ENCODE data around the gene SYT6.

DNA sequence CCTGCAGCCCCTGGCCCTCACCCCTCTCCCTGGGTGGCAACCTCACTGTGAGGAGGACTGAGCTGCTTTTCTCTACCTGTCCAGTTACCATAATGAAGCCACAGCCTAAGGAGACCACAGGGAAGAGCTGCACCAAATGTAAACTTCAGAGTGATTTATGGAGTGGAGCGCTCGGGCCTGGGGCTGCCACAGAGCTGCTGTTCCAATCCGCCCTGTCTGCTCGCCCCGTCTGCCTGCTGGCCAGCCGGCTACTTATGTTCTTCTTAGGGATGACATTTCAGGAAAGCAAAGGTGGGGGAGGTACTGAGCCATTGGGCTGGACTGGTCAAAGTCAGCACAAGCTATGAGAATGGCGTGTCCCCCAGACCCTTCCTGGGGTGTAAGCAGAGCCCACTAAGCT is 17.9 kb downstream of the SYT6 start:
- TF ChIP-seq, protein P1, sequence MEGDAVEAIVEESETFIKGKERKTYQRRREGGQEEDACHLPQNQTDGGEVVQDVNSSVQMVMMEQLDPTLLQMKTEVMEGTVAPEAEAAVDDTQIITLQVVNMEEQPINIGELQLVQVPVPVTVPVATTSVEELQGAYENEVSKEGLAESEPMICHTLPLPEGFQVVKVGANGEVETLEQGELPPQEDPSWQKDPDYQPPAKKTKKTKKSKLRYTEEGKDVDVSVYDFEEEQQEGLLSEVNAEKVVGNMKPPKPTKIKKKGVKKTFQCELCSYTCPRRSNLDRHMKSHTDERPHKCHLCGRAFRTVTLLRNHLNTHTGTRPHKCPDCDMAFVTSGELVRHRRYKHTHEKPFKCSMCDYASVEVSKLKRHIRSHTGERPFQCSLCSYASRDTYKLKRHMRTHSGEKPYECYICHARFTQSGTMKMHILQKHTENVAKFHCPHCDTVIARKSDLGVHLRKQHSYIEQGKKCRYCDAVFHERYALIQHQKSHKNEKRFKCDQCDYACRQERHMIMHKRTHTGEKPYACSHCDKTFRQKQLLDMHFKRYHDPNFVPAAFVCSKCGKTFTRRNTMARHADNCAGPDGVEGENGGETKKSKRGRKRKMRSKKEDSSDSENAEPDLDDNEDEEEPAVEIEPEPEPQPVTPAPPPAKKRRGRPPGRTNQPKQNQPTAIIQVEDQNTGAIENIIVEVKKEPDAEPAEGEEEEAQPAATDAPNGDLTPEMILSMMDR (IDR thresholded peaks at IDR 0.05) = no peak
- TF ChIP-seq POLR2A (IDR thresholded peaks at IDR 0.05) = no peak
- TF ChIP-seq EP300 (IDR thresholded peaks at IDR 0.05) = no peak
